OCI-LY3 (cell line): Measurements from ENCODE around the gene TEAD1.

Experiments
- H2AFZ ChIP-seq: fragments of 200-600, 300-600 bp; shearing (Covaris generic); 2 replicates; pipeline ENCODE4 v1.6.0; 2014; ENCODE audit warnings: antibody characterized with exemption, low read depth, low read length
- H3K27ac ChIP-seq: fragments of 200-600, 300-600 bp; sonication (generic); 2 replicates; pipeline ENCODE4 v1.5.1; 2014; ENCODE audit warnings: mild to moderate bottlenecking, low read length, moderate library complexity, mixed read lengths
- H3K27me3 ChIP-seq: fragments of 200-600, 300-600 bp; sonication (generic); 2 replicates; pipeline ENCODE4 v1.6.1; 2014; ENCODE audit warnings: low read depth, low read length, mixed read lengths
- H3K36me3 ChIP-seq: fragments of 200-600, 300-600 bp; sonication (generic); replicated peaks from 2 replicates; pipeline ENCODE3; 2014; ENCODE audit warnings: low read depth, low read length, mixed read lengths
- H3K4me1 ChIP-seq: fragments of 300-600, 200-600 bp; sonication (generic); 2 replicates; pipeline ENCODE4 v1.6.1; 2014; ENCODE audit warnings: low read length, mixed read lengths
- H3K4me2 ChIP-seq: fragments of 200-600, 300-600 bp; sonication (generic); 2 replicates; pipeline ENCODE4 v1.6.1; 2014; ENCODE audit warnings: low read length, mixed read lengths
- H3K4me3 ChIP-seq: fragments of 300-600, 200-600 bp; sonication (generic); 2 replicates; pipeline ENCODE4 v1.5.1; 2014; ENCODE audit warnings: antibody characterized with exemption, mild to moderate bottlenecking, low read length, moderate library complexity
- H3K79me2 ChIP-seq: fragments of 300-600, 200-600 bp; shearing (Covaris generic); 2 replicates; pipeline ENCODE4 v1.6.1; 2014; ENCODE audit warnings: mild to moderate bottlenecking, low read length, mixed read lengths
- H3K9ac ChIP-seq: fragments of 300-600, 200-600 bp; shearing (Covaris generic); 2 replicates; pipeline ENCODE4 v1.6.0; 2014; ENCODE audit warnings: mild to moderate bottlenecking, low read length, moderate library complexity
- H3K9me3 ChIP-seq: fragments of 200-600, 300-600 bp; shearing (Covaris generic); 2 replicates; pipeline ENCODE4 v1.6.1; 2014; ENCODE audit warnings: low read length, mixed read lengths; ENCODE audit not compliant: insufficient read depth
- H4K20me1 ChIP-seq: fragments of 200-600, 300-600 bp; sonication (generic); 2 replicates; pipeline ENCODE4 v1.6.1; 2016; ENCODE audit warnings: low read length, mixed read lengths; ENCODE audit not compliant: insufficient read depth
- EZH2phosphoT487 ChIP-seq: fragments of 200-600 bp; shearing (Covaris generic); IDR thresholded peaks from 2 replicates; pipeline ENCODE4 v1.6.1; 2018; ENCODE audit warnings: antibody characterized with exemption, mixed run types, low read depth
- TF ChIP-seq, protein P1 (sequence below): fragments of 200-600, 300-600 bp; sonication (generic); IDR thresholded peaks from 2 replicates; pipeline ENCODE4 v1.5.1; 2014; ENCODE audit warnings: antibody characterized with exemption, low read length, low read depth

TEAD1 gene

DNA sequence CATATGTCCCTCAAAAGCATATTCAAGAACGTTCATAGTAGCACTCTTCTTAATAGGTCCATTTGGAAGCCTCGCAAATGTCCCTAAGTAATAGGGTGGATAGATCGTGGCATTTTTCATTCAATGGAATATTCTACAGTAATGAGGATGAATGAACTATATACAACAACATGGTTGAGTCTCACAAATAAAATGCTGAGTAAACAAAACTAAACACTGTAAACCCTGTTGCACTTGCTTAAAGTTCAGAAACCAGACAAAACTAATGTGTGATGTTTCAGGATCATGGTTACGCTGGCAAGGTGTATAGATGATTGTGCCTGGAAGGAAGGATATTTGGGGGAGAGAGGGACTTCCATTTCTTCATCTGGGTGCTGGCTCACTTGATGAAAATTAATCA is 244.4 kb downstream of the TEAD1 start:
- Histone ChIP-seq H3K27me3 (no peaks in the 10 kb centered on the region), H3K4me3 (no peak overlapping the region), H3K36me3 (no peaks in the 10 kb centered on the region), H3K9ac (no peak overlapping the region), H3K27ac (no peak overlapping the region), H3K4me1 (no peaks in the 10 kb centered on the region), H4K20me1 (no peaks in the 10 kb centered on the region), H3K79me2 (no peaks in the 10 kb centered on the region), H3K4me2 (no peak overlapping the region), H2AFZ (no peak overlapping the region), H3K9me3 (no peaks in the 10 kb centered on the region)
- TF ChIP-seq EZH2phosphoT487: no peak
- TF ChIP-seq, protein P1, sequence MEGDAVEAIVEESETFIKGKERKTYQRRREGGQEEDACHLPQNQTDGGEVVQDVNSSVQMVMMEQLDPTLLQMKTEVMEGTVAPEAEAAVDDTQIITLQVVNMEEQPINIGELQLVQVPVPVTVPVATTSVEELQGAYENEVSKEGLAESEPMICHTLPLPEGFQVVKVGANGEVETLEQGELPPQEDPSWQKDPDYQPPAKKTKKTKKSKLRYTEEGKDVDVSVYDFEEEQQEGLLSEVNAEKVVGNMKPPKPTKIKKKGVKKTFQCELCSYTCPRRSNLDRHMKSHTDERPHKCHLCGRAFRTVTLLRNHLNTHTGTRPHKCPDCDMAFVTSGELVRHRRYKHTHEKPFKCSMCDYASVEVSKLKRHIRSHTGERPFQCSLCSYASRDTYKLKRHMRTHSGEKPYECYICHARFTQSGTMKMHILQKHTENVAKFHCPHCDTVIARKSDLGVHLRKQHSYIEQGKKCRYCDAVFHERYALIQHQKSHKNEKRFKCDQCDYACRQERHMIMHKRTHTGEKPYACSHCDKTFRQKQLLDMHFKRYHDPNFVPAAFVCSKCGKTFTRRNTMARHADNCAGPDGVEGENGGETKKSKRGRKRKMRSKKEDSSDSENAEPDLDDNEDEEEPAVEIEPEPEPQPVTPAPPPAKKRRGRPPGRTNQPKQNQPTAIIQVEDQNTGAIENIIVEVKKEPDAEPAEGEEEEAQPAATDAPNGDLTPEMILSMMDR: no peak

DNA sequence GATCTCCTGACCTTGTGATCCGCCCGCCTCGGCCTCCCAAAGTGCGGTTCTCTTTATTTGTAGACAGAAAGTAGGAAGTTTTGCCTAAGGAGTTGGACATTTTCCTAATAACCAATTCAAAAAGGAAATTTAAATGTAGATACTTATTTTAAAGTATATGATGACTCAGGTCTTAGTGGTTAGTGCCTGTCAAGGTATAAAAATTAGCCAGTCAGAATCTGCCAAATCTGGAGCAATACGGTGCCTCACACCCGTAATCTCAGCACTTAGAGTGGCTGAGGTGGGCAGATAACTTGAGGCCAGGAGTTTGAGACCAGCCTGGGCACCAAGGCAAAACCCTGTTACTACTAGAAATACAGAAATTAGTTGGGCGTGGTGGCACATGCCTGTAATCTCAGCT is 248.2 kb downstream of the TEAD1 start:
- Histone ChIP-seq H3K79me2 (no peaks in the 10 kb centered on the region), H4K20me1 (no peaks in the 10 kb centered on the region), H3K9ac (no peak overlapping the region), H3K4me3 (no peak overlapping the region), H3K27me3 (no peaks in the 10 kb centered on the region), H3K27ac (no peak overlapping the region), H3K36me3 (no peaks in the 10 kb centered on the region), H3K9me3 (no peaks in the 10 kb centered on the region), H3K4me2 (no peak overlapping the region), H3K4me1 (no peaks in the 10 kb centered on the region), H2AFZ (no peak overlapping the region)
- TF ChIP-seq, protein P1: no peak
- TF ChIP-seq EZH2phosphoT487: no peak

DNA sequence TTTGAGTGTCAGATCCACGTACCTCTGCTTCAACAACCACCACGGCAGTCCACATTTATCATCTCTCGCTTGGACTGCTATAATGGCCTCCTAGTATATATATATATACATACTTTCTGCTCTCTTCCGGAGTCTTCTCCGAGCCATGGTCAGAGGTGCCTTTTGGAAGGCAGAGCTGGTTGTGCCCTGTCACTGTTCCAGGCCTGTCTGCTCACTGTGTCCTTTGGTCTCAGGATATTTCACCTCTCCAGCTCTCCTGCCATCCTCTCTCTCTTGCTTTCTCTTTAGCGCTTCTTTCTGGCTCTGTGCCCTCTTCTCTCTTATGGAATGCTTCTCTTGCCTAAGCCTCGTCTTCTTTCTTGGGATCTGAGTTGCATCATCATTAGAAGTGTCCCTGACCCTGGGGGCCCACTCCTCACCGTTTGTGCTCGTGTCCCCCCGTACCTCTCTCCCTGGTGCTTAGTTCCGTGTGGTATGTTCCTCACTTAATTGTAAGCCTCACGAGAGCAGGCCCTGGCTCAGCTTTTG is 248.8 kb downstream of the TEAD1 start:
- Histone ChIP-seq H3K4me1 (no peaks in the 10 kb centered on the region), H3K27ac (no peak overlapping the region), H3K4me2 (no peak overlapping the region), H3K79me2 (no peaks in the 10 kb centered on the region), H3K27me3 (no peaks in the 10 kb centered on the region), H3K9me3 (no peaks in the 10 kb centered on the region), H3K4me3 (no peak overlapping the region), H3K36me3 (no peaks in the 10 kb centered on the region), H3K9ac (no peak overlapping the region), H4K20me1 (no peaks in the 10 kb centered on the region), H2AFZ (no peak overlapping the region)
- no peak for TF ChIP-seq EZH2phosphoT487
- TF ChIP-seq, protein P1: no peak

DNA sequence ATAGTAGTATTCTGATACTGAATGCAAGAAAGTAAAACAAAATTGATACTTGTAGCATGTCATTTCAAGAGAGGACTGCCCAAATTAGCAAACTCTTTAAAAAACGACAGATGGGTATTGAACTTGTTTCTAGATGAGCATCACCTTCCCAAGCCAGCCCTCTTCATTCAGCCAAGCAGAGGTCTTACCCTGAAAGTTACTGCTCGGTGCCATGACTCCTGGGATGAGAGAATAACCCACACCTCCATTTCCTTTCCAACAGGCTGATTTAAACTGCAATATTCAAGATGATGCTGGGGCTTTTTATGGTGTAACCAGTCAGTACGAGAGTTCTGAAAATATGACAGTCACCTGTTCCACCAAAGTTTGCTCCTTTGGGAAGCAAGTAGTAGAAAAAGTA is 250.4 kb downstream of the TEAD1 start:
- no peaks in the 10 kb centered on the region for H3K79me2 ChIP-seq
- TF ChIP-seq, protein P1: no peak
- no peak for TF ChIP-seq EZH2phosphoT487
- H3K9ac ChIP-seq: no peak overlapping the region
- no peak overlapping the region for H3K27ac ChIP-seq
- no peak overlapping the region for H2AFZ ChIP-seq
- H3K4me1 ChIP-seq: no peaks in the 10 kb centered on the region
- no peaks in the 10 kb centered on the region for H3K36me3 ChIP-seq
- no peaks in the 10 kb centered on the region for H3K27me3 ChIP-seq
- H3K9me3 ChIP-seq: no peaks in the 10 kb centered on the region
- no peak overlapping the region for H3K4me3 ChIP-seq
- H4K20me1 ChIP-seq: no peaks in the 10 kb centered on the region
- no peak overlapping the region for H3K4me2 ChIP-seq
